GM12874 (cell line): ENCODE measurements around the gene BNIP2.

Experiments used
- TF ChIP-seq, protein P1 (sequence below): IDR thresholded peaks from 2 replicates; pipeline ENCODE4 v1.5.1; 2011; ENCODE audit warnings: low read depth, mild to moderate bottlenecking, control low read depth, low read length, moderate library complexity; ENCODE audit not compliant: insufficient read depth

The BNIP2 gene

DNA sequence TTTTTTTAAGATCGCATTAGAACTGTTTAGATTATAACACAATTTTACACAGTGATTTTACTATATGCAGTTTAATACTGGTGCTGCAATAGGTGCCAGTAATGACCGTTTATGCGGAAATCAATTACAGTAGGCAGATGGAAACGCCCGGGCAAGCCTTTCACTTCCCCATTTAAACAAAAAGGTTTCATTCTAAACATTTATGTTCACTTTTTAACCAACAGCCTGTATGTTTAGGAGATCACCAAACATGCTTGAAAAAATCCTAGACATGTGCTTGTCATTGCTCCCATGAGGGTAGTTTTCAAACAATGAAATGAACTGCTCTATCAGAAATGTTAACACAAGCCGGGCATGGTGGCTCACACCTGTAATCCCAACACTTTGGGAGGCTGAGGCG is 2.7 kb downstream of the BNIP2 start:
- TF ChIP-seq, protein P1, sequence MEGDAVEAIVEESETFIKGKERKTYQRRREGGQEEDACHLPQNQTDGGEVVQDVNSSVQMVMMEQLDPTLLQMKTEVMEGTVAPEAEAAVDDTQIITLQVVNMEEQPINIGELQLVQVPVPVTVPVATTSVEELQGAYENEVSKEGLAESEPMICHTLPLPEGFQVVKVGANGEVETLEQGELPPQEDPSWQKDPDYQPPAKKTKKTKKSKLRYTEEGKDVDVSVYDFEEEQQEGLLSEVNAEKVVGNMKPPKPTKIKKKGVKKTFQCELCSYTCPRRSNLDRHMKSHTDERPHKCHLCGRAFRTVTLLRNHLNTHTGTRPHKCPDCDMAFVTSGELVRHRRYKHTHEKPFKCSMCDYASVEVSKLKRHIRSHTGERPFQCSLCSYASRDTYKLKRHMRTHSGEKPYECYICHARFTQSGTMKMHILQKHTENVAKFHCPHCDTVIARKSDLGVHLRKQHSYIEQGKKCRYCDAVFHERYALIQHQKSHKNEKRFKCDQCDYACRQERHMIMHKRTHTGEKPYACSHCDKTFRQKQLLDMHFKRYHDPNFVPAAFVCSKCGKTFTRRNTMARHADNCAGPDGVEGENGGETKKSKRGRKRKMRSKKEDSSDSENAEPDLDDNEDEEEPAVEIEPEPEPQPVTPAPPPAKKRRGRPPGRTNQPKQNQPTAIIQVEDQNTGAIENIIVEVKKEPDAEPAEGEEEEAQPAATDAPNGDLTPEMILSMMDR: no peak

DNA sequence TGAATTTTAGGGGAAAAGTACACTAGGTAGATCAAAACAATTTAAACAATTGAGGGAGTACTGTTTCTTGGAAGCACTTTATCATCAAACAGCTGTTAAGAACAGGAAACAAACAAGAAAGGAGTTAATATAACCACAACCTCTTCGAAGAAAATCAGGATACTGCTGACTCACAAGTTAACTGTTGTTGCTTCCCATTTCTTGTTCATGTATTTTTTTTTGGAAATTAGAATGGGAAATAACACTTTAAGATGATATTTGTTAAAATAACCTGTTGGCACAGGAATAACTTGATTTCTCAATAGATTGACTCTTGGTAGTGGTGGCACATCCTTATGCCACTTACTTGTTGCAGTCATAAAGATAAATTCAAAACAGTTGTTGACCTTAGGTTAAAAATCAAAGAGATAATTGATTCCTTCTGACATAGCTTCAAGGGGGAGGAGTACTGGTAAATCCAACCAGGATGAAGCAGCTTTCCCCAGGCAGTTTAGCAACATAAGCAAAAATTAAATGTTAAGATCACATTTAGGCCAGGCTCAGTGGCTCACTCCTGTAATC is 3.3 kb downstream of the BNIP2 start:
- TF ChIP-seq, protein P1: no peak

DNA sequence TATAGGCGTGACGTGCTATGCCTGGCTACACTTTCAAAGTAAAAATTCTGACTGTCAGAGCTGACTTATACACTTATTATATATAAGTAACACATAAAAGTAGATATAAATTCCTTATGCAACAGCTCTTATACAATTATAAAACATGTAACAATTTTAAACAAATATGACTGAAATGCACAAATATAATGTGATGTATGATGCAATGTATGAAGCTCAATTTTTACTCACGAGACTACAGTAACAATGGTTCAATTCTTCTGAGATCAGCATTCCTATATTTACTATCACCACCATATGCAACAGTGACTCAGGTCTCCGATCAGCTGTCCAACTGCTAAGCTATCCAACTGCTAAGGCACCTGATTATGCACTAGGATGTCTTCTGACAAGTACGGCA is 8.2 kb downstream of the BNIP2 start:
- TF ChIP-seq, protein P1: no peak

DNA sequence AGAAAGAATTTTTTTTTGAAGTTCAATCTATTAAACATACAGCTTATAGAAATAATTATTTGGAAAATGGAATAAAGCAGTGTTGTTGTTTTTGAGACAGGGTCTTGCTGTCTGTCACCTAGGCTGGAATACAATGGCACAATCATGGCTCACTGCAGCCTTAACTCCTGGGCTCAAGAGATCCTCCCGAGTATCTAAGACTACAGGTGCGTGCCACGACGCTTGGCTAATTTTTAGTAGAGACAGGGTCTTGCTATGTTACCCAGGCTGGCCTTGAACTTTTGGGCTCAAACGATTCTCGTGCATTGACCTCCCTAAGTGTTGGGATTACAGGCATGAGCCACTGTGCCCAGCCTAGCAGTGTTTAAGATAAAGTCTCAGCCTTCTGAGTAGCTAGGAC is 8.8 kb downstream of the BNIP2 start:
- TF ChIP-seq, protein P1: no peak

DNA sequence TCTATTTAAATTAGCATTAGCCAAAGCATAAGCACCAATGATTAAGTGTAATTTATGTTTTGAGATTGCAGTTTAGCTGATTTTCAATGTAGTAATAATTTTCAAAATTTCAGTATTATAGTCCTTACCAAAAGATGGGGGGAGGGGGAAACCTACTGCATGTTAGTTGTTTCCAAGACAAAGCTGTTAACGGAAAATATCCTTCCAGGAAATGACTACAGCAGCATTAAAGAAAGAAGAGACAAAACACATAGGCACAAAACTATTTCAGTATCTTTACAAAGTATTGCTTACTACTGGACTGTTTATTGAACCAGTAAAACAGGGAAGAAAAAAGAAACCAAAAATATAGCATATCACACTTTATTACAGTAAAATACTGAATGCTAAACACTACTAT is 10.5 kb downstream of the BNIP2 start:
- TF ChIP-seq, protein P1: no peak

DNA sequence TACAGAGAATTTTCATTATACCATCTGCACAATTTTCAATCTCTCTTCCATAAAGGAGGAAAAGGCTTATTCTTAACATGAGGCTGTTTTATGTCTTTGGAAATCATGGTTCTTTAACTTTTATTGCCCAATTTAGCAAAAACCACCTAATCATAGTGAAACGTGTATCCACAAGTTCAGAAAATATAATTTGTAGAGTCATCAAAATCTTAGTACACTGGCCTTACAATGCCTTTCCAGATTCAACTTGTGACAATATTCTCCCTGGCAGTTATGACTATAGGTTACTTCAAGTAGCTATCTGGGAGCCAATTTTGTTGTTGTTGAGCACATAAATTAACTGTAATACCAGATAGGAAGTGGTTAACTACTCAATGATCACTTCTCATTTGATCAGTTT is 10.9 kb downstream of the BNIP2 start:
- TF ChIP-seq, protein P1: no peak

DNA sequence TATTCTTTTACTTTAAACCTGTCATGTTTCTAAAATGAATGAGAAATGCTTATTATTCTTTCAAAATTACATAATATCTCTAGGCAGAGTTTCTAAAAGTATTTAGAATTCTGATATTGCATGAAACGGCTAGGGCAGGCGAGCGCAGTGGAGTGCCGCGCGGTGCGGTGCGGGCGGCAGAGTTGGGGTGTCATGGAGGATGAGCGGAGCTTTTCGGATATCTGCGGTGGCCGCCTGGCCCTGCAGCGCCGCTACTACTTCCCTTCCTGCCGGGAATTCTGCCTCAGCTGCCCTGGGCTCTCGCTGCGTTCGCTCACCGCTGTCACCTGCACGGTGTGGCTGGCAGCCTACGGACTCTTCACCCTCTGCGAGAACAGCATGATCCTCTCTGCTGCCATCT is 12.6 kb downstream of the BNIP2 start:
- TF ChIP-seq, protein P1: no peak
